ENCODE results near the gene TSPAN12.
"Not testable (repeated sequence)": the region's sequence is repeated elsewhere in the genome, so short reads cannot be mapped to it uniquely, and the experiment has no call there.

Gene TSPAN12

GRCh38 chr7:120792091-120792860, 65.7 kb downstream of the TSPAN12 start:
- no peaks in the 10 kb centered on the region for H3K27me3 ChIP-seq (ENCODE audit: insufficient read depth, low read length)
- no peaks in the 10 kb centered on the region for H3K36me3 ChIP-seq (ENCODE audit: insufficient read depth, low read length)
- peaks cover 7% of the 10 kb centered on the region for H3K4me1 ChIP-seq (ENCODE audit: insufficient read depth, low read length)
- H3K4me3 ChIP-seq (ENCODE audit: low read length): no peak overlapping the region
- peaks cover under 1% of the 10 kb centered on the region for H3K9me3 ChIP-seq (ENCODE audit: low read length)
- H2AFZ ChIP-seq (ENCODE audit: low read depth, low read length): no peak overlapping the region

- Histone ChIP-seq H3K4me3 (ENCODE audit: low read length) (no peak overlapping the region), H3K4me1 (ENCODE audit: insufficient read depth, low read length) (peaks cover 15% of the 10 kb centered on the region), H3K36me3 (ENCODE audit: insufficient read depth, low read length) (no peaks in the 10 kb centered on the region), H3K27me3 (ENCODE audit: insufficient read depth, low read length) (no peaks in the 10 kb centered on the region), H2AFZ (ENCODE audit: low read depth, low read length) (no peak overlapping the region), H3K9me3 (ENCODE audit: low read length) (no peaks in the 10 kb centered on the region)
Measured at GRCh38 chr7:120785095-120785494, 72.8 kb downstream of the TSPAN12 start.

- Histone ChIP-seq H3K4me3 (ENCODE audit: low read length) (no peak overlapping the region), H3K27me3 (ENCODE audit: insufficient read depth, low read length) (no peaks in the 10 kb centered on the region), H3K4me1 (ENCODE audit: insufficient read depth, low read length) (peaks cover 9% of the 10 kb centered on the region), H3K9me3 (ENCODE audit: low read length) (no peaks in the 10 kb centered on the region), H3K36me3 (ENCODE audit: insufficient read depth, low read length) (no peaks in the 10 kb centered on the region), H2AFZ (ENCODE audit: low read depth, low read length) (no peak overlapping the region)
Measured at GRCh38 chr7:120783721-120784120, 74.2 kb downstream of the TSPAN12 start.

- Histone ChIP-seq H3K9me3 (ENCODE audit: low read length) (no peaks in the 10 kb centered on the region), H3K27me3 (ENCODE audit: insufficient read depth, low read length) (no peaks in the 10 kb centered on the region), H3K4me1 (ENCODE audit: insufficient read depth, low read length) (peaks cover 9% of the 10 kb centered on the region), H2AFZ (ENCODE audit: low read depth, low read length) (no peak overlapping the region), H3K4me3 (ENCODE audit: low read length) (no peak overlapping the region), H3K36me3 (ENCODE audit: insufficient read depth, low read length) (no peaks in the 10 kb centered on the region)
Measured at GRCh38 chr7:120783273-120783672, 74.7 kb downstream of the TSPAN12 start.

- H3K36me3 ChIP-seq (ENCODE audit: insufficient read depth, low read length); H3K4me3 ChIP-seq (ENCODE audit: low read length): not testable (repeated sequence)
Measured at GRCh38 chr7:120781924-120782323, 76.0 kb downstream of the TSPAN12 start.

GRCh38 chr7:120780938-120781337, 77.0 kb downstream of the TSPAN12 start:
- Histone ChIP-seq H3K4me1 (ENCODE audit: insufficient read depth, low read length) (peaks cover 9% of the 10 kb centered on the region), H2AFZ (ENCODE audit: low read depth, low read length) (no peak overlapping the region), H3K4me3 (ENCODE audit: low read length) (no peak overlapping the region), H3K27me3 (ENCODE audit: insufficient read depth, low read length) (no peaks in the 10 kb centered on the region), H3K36me3 (ENCODE audit: insufficient read depth, low read length) (no peaks in the 10 kb centered on the region), H3K9me3 (ENCODE audit: low read length) (no peaks in the 10 kb centered on the region)

More at GRCh38 chr7:120781924-120782323, 76.0 kb downstream of the TSPAN12 start:
- H3K27me3 ChIP-seq (ENCODE audit: insufficient read depth, low read length); H3K4me1 ChIP-seq (ENCODE audit: insufficient read depth, low read length); H3K9me3 ChIP-seq (ENCODE audit: low read length); H2AFZ ChIP-seq (ENCODE audit: low read depth, low read length): not testable (repeated sequence)

GRCh38 chr7:120780451-120780850, 77.5 kb downstream of the TSPAN12 start:
- not testable (repeated sequence) for H3K4me1 ChIP-seq (ENCODE audit: insufficient read depth, low read length); H3K27me3 ChIP-seq (ENCODE audit: insufficient read depth, low read length); H3K9me3 ChIP-seq (ENCODE audit: low read length); H2AFZ ChIP-seq (ENCODE audit: low read depth, low read length); H3K4me3 ChIP-seq (ENCODE audit: low read length); H3K36me3 ChIP-seq (ENCODE audit: insufficient read depth, low read length)

- not testable (repeated sequence) for H3K27me3 ChIP-seq (ENCODE audit: insufficient read depth, low read length); H3K36me3 ChIP-seq (ENCODE audit: insufficient read depth, low read length); H2AFZ ChIP-seq (ENCODE audit: low read depth, low read length); H3K9me3 ChIP-seq (ENCODE audit: low read length); H3K4me1 ChIP-seq (ENCODE audit: insufficient read depth, low read length); H3K4me3 ChIP-seq (ENCODE audit: low read length)
Measured at GRCh38 chr7:120779078-120779477, 78.9 kb downstream of the TSPAN12 start.

- no peaks in the 10 kb centered on the region for H3K4me1 ChIP-seq (ENCODE audit: insufficient read depth, low read length)
Measured at GRCh38 chr7:120775755-120776154, 82.2 kb downstream of the TSPAN12 start.

GRCh38 chr7:120774481-120774880, 83.5 kb downstream of the TSPAN12 start:
- no peak overlapping the region for H2AFZ ChIP-seq (ENCODE audit: low read depth, low read length)
- no peaks in the 10 kb centered on the region for H3K9me3 ChIP-seq (ENCODE audit: low read length)
- no peak overlapping the region for H3K4me3 ChIP-seq (ENCODE audit: low read length)
- no peaks in the 10 kb centered on the region for H3K27me3 ChIP-seq (ENCODE audit: insufficient read depth, low read length)
- H3K36me3 ChIP-seq (ENCODE audit: insufficient read depth, low read length): no peaks in the 10 kb centered on the region
- H3K4me1 ChIP-seq (ENCODE audit: insufficient read depth, low read length): no peaks in the 10 kb centered on the region

More at GRCh38 chr7:120775755-120776154, 82.2 kb downstream of the TSPAN12 start:
- H3K27me3 ChIP-seq (ENCODE audit: insufficient read depth, low read length): no peaks in the 10 kb centered on the region
- no peaks in the 10 kb centered on the region for H3K9me3 ChIP-seq (ENCODE audit: low read length)
- H2AFZ ChIP-seq (ENCODE audit: low read depth, low read length): no peak overlapping the region
- H3K4me3 ChIP-seq (ENCODE audit: low read length): no peak overlapping the region
- no peaks in the 10 kb centered on the region for H3K36me3 ChIP-seq (ENCODE audit: insufficient read depth, low read length)

GRCh38 chr7:120770206-120770605, 87.7 kb downstream of the TSPAN12 start:
- no peaks in the 10 kb centered on the region for H3K27me3 ChIP-seq (ENCODE audit: insufficient read depth, low read length)
- no peaks in the 10 kb centered on the region for H3K36me3 ChIP-seq (ENCODE audit: insufficient read depth, low read length)
- no peaks in the 10 kb centered on the region for H3K9me3 ChIP-seq (ENCODE audit: low read length)
- H2AFZ ChIP-seq (ENCODE audit: low read depth, low read length): no peak overlapping the region
- no peak overlapping the region for H3K4me3 ChIP-seq (ENCODE audit: low read length)
- no peaks in the 10 kb centered on the region for H3K4me1 ChIP-seq (ENCODE audit: insufficient read depth, low read length)

GRCh38 chr7:120760851-120761250, 97.1 kb downstream of the TSPAN12 start:
- no peaks in the 10 kb centered on the region for H3K4me1 ChIP-seq (ENCODE audit: insufficient read depth, low read length)
- no peak overlapping the region for H2AFZ ChIP-seq (ENCODE audit: low read depth, low read length)
- no peaks in the 10 kb centered on the region for H3K36me3 ChIP-seq (ENCODE audit: insufficient read depth, low read length)
- no peaks in the 10 kb centered on the region for H3K27me3 ChIP-seq (ENCODE audit: insufficient read depth, low read length)
- no peak overlapping the region for H3K4me3 ChIP-seq (ENCODE audit: low read length)
- H3K9me3 ChIP-seq (ENCODE audit: low read length): no peaks in the 10 kb centered on the region

- Histone ChIP-seq H3K9me3 (ENCODE audit: low read length) (no peaks in the 10 kb centered on the region), H3K4me3 (ENCODE audit: low read length) (no peak overlapping the region), H3K4me1 (ENCODE audit: insufficient read depth, low read length) (no peaks in the 10 kb centered on the region), H3K36me3 (ENCODE audit: insufficient read depth, low read length) (no peaks in the 10 kb centered on the region), H2AFZ (ENCODE audit: low read depth, low read length) (no peak overlapping the region), H3K27me3 (ENCODE audit: insufficient read depth, low read length) (no peaks in the 10 kb centered on the region)
Measured at GRCh38 chr7:120760050-120760449, 97.9 kb downstream of the TSPAN12 start.

GRCh38 chr7:120743128-120743527, 114.8 kb downstream of the TSPAN12 start:
- H3K27me3 ChIP-seq (ENCODE audit: insufficient read depth, low read length): no peaks in the 10 kb centered on the region
- no peak overlapping the region for H3K4me3 ChIP-seq (ENCODE audit: low read length)
- H3K4me1 ChIP-seq (ENCODE audit: insufficient read depth, low read length): peaks cover 18% of the 10 kb centered on the region
- H3K36me3 ChIP-seq (ENCODE audit: insufficient read depth, low read length): no peaks in the 10 kb centered on the region
- peaks cover 2% of the 10 kb centered on the region for H3K9me3 ChIP-seq (ENCODE audit: low read length)
- peak overlapping the region; percentile 84 for H2AFZ ChIP-seq (ENCODE audit: low read depth, low read length)
